SK-N-SH treated with all-trans-retinoic acid at 6 μM for 48 hours (cell line): ENCODE data around the gene DUSP2.

Experiments
- ATAC-seq: fragments of 200-7000 bp; cut with Tn5 transposase; 3 replicates; pipeline ENCODE4 v1.9.1; 2020; ENCODE audit warnings: mild to moderate bottlenecking, moderate library complexity
- CREB5 ChIP-seq: fragments of 250-450 bp; sonication (Bioruptor Pico); IDR thresholded peaks from 2 replicates; pipeline ENCODE4 v1.5.1; 2020; ENCODE audit warnings: low read depth, mild to moderate bottlenecking, moderate library complexity
- ESRRG ChIP-seq: fragments of 250-450 bp; sonication (Bioruptor Pico); IDR thresholded peaks from 2 replicates; pipeline ENCODE4 v1.6.1; 2021; ENCODE audit warnings: mild to moderate bottlenecking
- GLIS3 ChIP-seq: fragments of 250-450 bp; sonication (Bioruptor Pico); IDR thresholded peaks from 2 replicates; pipeline ENCODE4 v1.5.0; 2020; ENCODE audit warnings: mild to moderate bottlenecking, moderate library complexity
- ISL1 ChIP-seq: fragments of 250-450 bp; sonication (Bioruptor Pico); IDR thresholded peaks from 2 replicates; pipeline ENCODE4 v2.1.2; 2022; ENCODE audit warnings: mild to moderate bottlenecking, moderate library complexity
- OSR1 ChIP-seq: fragments of 250-450 bp; sonication (Bioruptor Pico); IDR thresholded peaks from 2 replicates; pipeline ENCODE4 v1.8.0; 2022; ENCODE audit warnings: moderate library complexity, mild to moderate bottlenecking, inconsistent platforms
- PATZ1 ChIP-seq: fragments of 250-450 bp; sonication (Bioruptor Pico); IDR thresholded peaks from 2 replicates; pipeline ENCODE4 v1.8.0; 2020; ENCODE audit warnings: mild to moderate bottlenecking, moderate library complexity, borderline replicate concordance
- PPARA ChIP-seq: fragments of 250-450 bp; sonication (Bioruptor Pico); IDR thresholded peaks from 2 replicates; pipeline ENCODE4 v1.5.0; 2020; ENCODE audit warnings: mild to moderate bottlenecking, borderline replicate concordance
- RARB ChIP-seq: fragments of 250-450 bp; sonication (Bioruptor Pico); IDR thresholded peaks from 2 replicates; pipeline ENCODE4 v1.8.0; 2021; ENCODE audit warnings: mild to moderate bottlenecking, moderate library complexity
- SNAI2 ChIP-seq: fragments of 250-450 bp; sonication (Bioruptor Pico); IDR thresholded peaks from 2 replicates; pipeline ENCODE4 v1.5.0; 2020; ENCODE audit warnings: mild to moderate bottlenecking, moderate library complexity
- TCF4 ChIP-seq: fragments of 250-450 bp; sonication (Bioruptor Pico); IDR thresholded peaks from 2 replicates; pipeline ENCODE4 v1.8.0; 2021; ENCODE audit warnings: mild to moderate bottlenecking, moderate library complexity, borderline replicate concordance
- ZFP3 ChIP-seq: fragments of 250-450 bp; sonication (Bioruptor Pico); IDR thresholded peaks from 2 replicates; pipeline ENCODE4 v1.5.0; 2020; ENCODE audit warnings: mild to moderate bottlenecking, moderate library complexity
- ZNF565 ChIP-seq: fragments of 450-650 bp; formaldehyde crosslinking; conservative IDR thresholded peaks from 2 replicates; pipeline ENCODE4 v1.5.0; 2020; ENCODE audit warnings: low read depth, mild to moderate bottlenecking, moderate library complexity
- ZNF8 ChIP-seq: fragments of 450-650 bp; formaldehyde crosslinking; IDR thresholded peaks from 2 replicates; pipeline ENCODE4 v1.5.0; 2020; ENCODE audit warnings: mild to moderate bottlenecking, moderate library complexity
- TF ChIP-seq, protein P1 (sequence below): fragments of 250-450 bp; sonication (Bioruptor Pico); IDR thresholded peaks from 2 replicates; pipeline ENCODE4 v1.8.0; 2021; ENCODE audit warnings: low read depth, mild to moderate bottlenecking, moderate library complexity, borderline replicate concordance

The DUSP2 gene

DNA sequence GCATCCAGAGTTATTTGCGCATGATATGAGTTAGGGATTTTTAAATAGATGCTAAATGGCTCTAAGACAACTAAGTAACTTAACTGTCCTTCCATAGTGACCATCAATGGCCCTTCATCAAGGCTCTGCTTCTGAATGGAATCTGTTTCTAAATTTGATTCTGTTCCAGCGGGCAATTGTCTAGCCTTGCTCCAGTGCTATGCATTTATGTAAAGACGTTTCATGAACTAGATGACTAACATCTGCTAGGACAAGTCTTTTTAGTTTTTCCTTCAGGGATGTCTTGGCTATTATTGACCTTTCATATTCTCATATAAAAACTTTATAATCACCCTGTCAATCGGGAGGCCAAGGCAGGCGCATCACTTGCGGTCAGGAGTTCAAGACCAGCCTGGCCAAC lies 16.8 kb downstream of the DUSP2 start:
- TF ChIP-seq TCF4 (CRISPR knock-in tag): no peak
- TF ChIP-seq, protein P1, sequence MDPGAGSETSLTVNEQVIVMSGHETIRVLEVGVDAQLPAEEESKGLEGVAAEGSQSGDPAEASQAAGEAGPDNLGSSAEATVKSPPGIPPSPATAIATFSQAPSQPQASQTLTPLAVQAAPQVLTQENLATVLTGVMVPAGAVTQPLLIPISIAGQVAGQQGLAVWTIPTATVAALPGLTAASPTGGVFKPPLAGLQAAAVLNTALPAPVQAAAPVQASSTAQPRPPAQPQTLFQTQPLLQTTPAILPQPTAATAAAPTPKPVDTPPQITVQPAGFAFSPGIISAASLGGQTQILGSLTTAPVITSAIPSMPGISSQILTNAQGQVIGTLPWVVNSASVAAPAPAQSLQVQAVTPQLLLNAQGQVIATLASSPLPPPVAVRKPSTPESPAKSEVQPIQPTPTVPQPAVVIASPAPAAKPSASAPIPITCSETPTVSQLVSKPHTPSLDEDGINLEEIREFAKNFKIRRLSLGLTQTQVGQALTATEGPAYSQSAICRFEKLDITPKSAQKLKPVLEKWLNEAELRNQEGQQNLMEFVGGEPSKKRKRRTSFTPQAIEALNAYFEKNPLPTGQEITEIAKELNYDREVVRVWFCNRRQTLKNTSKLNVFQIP (CRISPR knock-in tag): no peak
- no peak for TF ChIP-seq ISL1 (CRISPR knock-in tag)
- no peak for ATAC-seq

DNA sequence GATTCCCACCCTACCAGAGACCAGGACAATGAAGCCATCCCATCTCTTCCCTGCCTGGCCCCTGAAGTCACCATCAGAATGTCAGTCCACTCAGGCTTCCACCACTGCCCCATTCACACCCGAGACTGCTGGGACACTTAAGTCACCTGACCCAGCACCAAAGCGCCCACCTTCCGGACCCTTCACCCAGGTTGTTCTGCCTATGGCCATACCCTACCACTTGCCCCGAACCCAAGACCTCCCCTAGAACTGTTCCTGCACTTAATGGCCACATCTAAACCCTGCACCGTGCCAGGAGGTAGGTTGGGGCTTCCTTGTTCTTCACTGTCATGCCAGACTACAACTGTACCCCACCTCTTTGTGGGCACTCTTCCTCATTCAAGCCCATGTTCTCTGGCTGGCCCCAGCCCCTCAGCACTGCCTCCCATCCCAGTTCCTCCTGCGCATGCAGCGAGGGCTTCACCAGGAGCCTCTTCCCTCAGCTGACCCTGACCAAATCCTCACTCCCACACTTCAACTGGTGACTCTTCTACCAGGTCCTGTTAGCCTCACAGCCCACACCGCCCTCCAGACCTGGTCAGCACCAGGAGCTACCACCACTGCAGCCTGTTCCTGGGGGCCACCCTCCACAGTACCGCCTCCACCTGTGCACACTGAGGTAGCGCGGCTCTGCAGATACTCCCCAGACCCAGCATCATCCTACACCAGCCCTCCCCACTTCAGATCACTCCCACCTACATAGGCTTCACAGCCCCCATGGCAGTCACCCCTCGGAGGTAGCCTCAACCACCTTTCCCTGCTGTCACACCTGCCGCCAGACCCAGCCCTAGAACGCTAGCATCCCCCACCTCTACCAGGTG lies 20.6 kb downstream of the DUSP2 start:
- TF ChIP-seq OSR1 (CRISPR knock-in tag) (no peak), PATZ1 (CRISPR knock-in tag) (no peak), ZNF565 (CRISPR knock-in tag) (no peak), ZFP3 (CRISPR knock-in tag) (no peak), GLIS3 (CRISPR knock-in tag) (no peak), ZNF8 (CRISPR knock-in tag) (no peak)
- ATAC-seq: no peak

GRCh38 chr2:96123936-96124335 lies 21.3 kb downstream of the DUSP2 start:
- no peak for TF ChIP-seq ESRRG
- no peak for TF ChIP-seq CREB5 (CRISPR knock-in tag)
- no peak for TF ChIP-seq PATZ1 (CRISPR knock-in tag)
- TF ChIP-seq ISL1 (CRISPR knock-in tag): no peak
- TF ChIP-seq ZNF8 (CRISPR knock-in tag): no peak
- no peak for TF ChIP-seq TCF4 (CRISPR knock-in tag)
- no peak for TF ChIP-seq PPARA (CRISPR knock-in tag)
- TF ChIP-seq, protein P1 (CRISPR knock-in tag): no peak
- no peak for TF ChIP-seq RARB (CRISPR knock-in tag)
- no peak for ATAC-seq

GRCh38 chr2:96123290-96123689 lies 21.9 kb downstream of the DUSP2 start:
- ATAC-seq: no peak
- no peak for TF ChIP-seq ZNF565 (CRISPR knock-in tag)

DNA sequence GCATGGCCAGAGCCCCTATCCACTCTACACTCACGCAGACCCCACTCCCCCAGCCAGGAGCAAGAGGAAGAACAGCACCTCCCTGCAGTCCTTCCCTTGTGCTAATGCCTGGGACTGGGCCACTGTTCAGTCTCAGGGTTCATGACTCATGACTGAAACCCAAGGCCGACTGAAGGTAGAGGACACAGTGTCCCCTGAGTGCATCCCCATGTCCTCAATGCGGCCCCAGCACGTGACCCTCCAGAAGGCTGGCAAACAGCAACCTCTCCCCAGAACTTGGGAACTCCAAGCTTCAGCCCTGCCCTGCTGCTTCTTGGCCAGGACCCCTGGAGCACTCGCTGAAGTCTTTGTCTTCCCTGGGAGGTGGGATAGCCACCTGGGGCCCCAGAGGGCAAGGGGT lies 22.8 kb downstream of the DUSP2 start:
- no peak for TF ChIP-seq ESRRG
- TF ChIP-seq OSR1 (CRISPR knock-in tag): no peak
- TF ChIP-seq ZNF8 (CRISPR knock-in tag): no peak
- TF ChIP-seq GLIS3 (CRISPR knock-in tag): no peak
- TF ChIP-seq SNAI2 (CRISPR knock-in tag): no peak
- ATAC-seq: no peak
